Astrocyte (in vitro differentiated cells and primary cell): ENCODE measurements around the gene LUZP2. TPM values are rescaled to one million over a fixed set of nuclear protein-coding genes. Genes with fewer than 3 reads are reported as not detected.

Experiments
- DNase-seq: peaks from one replicate; pipeline ENCODE4 v3.0.0-alpha.2; 2010; ENCODE audit warnings: low read depth
- FAIRE-seq: peaks from 2 replicates; lab custom pipeline; 2011; peaks lifted over from hg19 to GRCh38; lab: Jason Lieb, UNC
- H2AFZ ChIP-seq: 2 replicates; pipeline ENCODE4 v1.6.0; 2012; ENCODE audit warnings: low read depth, low read length, inconsistent platforms
- H3K27ac ChIP-seq: 2 replicates; pipeline ENCODE4 v1.5.1; 2011; ENCODE audit warnings: low read depth, low read length, inconsistent platforms
- H3K27me3 ChIP-seq: 2 replicates; pipeline ENCODE4 v1.6.0; 2011; ENCODE audit warnings: low read length, inconsistent platforms; ENCODE audit not compliant: insufficient read depth
- H3K36me3 ChIP-seq: 2 replicates; pipeline ENCODE4 v1.5.1; 2011; ENCODE audit warnings: low read length, inconsistent platforms; ENCODE audit not compliant: insufficient read depth
- H3K4me1 ChIP-seq: 2 replicates; pipeline ENCODE4 v1.5.1; 2011; ENCODE audit warnings: low read length, inconsistent platforms; ENCODE audit not compliant: insufficient read depth
- H3K4me2 ChIP-seq: 2 replicates; pipeline ENCODE4 v1.6.0; 2012; ENCODE audit warnings: low read length, inconsistent platforms
- H3K4me3 ChIP-seq: 2 replicates; pipeline ENCODE4 v1.5.1; 2011; ENCODE audit warnings: low read depth, mild to moderate bottlenecking, low read length, inconsistent platforms; ENCODE audit not compliant: insufficient read depth
- H3K79me2 ChIP-seq: 2 replicates; pipeline ENCODE4 v1.6.0; 2012; ENCODE audit warnings: mild to moderate bottlenecking, low read length, inconsistent platforms; ENCODE audit not compliant: insufficient read depth
- H3K9ac ChIP-seq: 2 replicates; pipeline ENCODE4 v1.6.0; 2012; ENCODE audit warnings: mild to moderate bottlenecking, low read length, inconsistent platforms
- H3K9me3 ChIP-seq: 2 replicates; pipeline ENCODE4 v1.5.1; 2012; ENCODE audit warnings: low read depth, mild to moderate bottlenecking, low read length, inconsistent platforms; ENCODE audit not compliant: insufficient read depth
- H4K20me1 ChIP-seq: 2 replicates; pipeline ENCODE4 v1.6.0; 2012; ENCODE audit warnings: low read length, inconsistent platforms; ENCODE audit not compliant: insufficient read depth
- H3K27ac Mint-ChIP-seq: one replicate; pipeline ENCODE4 v1.8.0; 2021; ENCODE audit warnings: mild to moderate bottlenecking, mixed read lengths; ENCODE audit not compliant: unreplicated experiment
- H3K27me3 Mint-ChIP-seq: one replicate; pipeline ENCODE4 v1.8.0; 2021; ENCODE audit warnings: low read depth, mixed read lengths; ENCODE audit not compliant: unreplicated experiment
- H3K36me3 Mint-ChIP-seq: one replicate; pipeline ENCODE4 v1.8.0; 2021; ENCODE audit warnings: low read depth, mixed read lengths; ENCODE audit not compliant: unreplicated experiment
- H3K4me1 Mint-ChIP-seq: one replicate; pipeline ENCODE4 v1.8.0; 2021; ENCODE audit warnings: low read depth, mixed read lengths; ENCODE audit not compliant: unreplicated experiment
- H3K4me3 Mint-ChIP-seq: one replicate; pipeline ENCODE4 v1.8.0; 2021; ENCODE audit warnings: mild to moderate bottlenecking, moderate library complexity, mixed read lengths; ENCODE audit not compliant: unreplicated experiment
- H3K9me3 Mint-ChIP-seq: one replicate; pipeline ENCODE4 v1.8.0; 2021; ENCODE audit warnings: mild to moderate bottlenecking, mixed read lengths; ENCODE audit not compliant: unreplicated experiment
- EZH2 ChIP-seq: IDR thresholded peaks from 2 replicates; pipeline ENCODE4 v1.6.1; 2012; ENCODE audit warnings: mild to moderate bottlenecking, low read length, inconsistent platforms; ENCODE audit not compliant: insufficient read depth
- total RNA-seq: library from RNA; stranded (reverse); gene quantifications from 2 replicates; pipeline ENCODE4 v1.2.1, GENCODE V29; 2021
- TF ChIP-seq, protein P1 (sequence below): IDR thresholded peaks from 2 replicates; pipeline ENCODE4 v1.5.1; 2011; ENCODE audit warnings: low read depth, mild to moderate bottlenecking, inconsistent platforms, low read length, moderate library complexity; ENCODE audit not compliant: insufficient read depth

The LUZP2 gene
- total RNA-seq, 1 donor from 2014 or later: 2.3 TPM

DNA sequence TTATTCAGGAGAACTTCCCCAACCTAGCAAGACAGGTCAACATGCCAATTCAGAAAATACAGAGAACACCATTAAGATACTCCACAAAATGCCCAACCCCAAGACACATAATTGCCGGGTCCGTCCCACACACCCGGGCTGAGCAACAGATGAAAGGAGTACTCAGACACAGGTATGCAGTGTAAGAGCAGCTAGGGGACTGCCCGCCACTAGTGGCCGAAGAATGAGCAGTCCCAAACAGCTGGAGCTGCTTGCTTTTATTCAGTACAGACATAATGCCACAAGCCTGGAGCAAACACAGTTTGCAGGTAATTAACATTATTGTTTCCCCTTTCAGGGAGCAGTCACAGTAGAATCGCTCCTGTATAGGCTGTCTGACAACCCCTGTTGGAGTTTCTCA, 364.6 kb downstream of the LUZP2 start:
- Mint-ChIP-seq H3K9me3 (peaks cover 18% of the 10 kb centered on the region), H3K4me1 (no peaks in the 10 kb centered on the region), H3K36me3 (no peaks in the 10 kb centered on the region), H3K27ac (no peak overlapping the region), H3K4me3 (no peak overlapping the region), H3K27me3 (no peaks in the 10 kb centered on the region)
- Histone ChIP-seq H2AFZ (no peak overlapping the region), H3K9ac (no peak overlapping the region), H3K27ac (no peak overlapping the region), H3K4me3 (no peak overlapping the region), H3K4me2 (no peak overlapping the region), H3K27me3 (no peaks in the 10 kb centered on the region), H4K20me1 (no peaks in the 10 kb centered on the region), H3K36me3 (no peaks in the 10 kb centered on the region), H3K4me1 (no peaks in the 10 kb centered on the region), H3K9me3 (peaks cover 3% of the 10 kb centered on the region), H3K79me2 (no peaks in the 10 kb centered on the region)
- TF ChIP-seq, protein P1, sequence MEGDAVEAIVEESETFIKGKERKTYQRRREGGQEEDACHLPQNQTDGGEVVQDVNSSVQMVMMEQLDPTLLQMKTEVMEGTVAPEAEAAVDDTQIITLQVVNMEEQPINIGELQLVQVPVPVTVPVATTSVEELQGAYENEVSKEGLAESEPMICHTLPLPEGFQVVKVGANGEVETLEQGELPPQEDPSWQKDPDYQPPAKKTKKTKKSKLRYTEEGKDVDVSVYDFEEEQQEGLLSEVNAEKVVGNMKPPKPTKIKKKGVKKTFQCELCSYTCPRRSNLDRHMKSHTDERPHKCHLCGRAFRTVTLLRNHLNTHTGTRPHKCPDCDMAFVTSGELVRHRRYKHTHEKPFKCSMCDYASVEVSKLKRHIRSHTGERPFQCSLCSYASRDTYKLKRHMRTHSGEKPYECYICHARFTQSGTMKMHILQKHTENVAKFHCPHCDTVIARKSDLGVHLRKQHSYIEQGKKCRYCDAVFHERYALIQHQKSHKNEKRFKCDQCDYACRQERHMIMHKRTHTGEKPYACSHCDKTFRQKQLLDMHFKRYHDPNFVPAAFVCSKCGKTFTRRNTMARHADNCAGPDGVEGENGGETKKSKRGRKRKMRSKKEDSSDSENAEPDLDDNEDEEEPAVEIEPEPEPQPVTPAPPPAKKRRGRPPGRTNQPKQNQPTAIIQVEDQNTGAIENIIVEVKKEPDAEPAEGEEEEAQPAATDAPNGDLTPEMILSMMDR: no peak
- no peak for TF ChIP-seq EZH2
- DNase-seq (no peak), FAIRE-seq (no peak)

DNA sequence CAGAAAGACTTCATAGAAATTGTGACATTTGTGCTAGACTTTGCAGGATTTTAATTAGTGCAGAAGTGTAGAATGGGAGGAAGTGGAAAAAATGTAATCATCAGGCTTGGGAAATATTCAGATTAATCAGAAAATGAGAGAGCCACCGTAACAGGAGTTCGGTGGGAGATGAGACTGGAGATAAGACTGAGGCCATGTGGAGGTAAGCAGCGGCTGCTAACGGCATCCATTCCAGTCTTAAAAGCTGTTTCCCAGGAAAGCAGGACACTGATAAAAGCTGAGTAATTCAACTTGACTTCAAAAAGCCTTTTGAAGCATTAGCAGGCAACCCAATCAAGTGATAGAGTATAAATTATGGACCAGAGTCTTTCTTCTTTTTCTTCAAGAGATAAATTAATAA, 369.9 kb downstream of the LUZP2 start:
- Mint-ChIP-seq H3K4me3 (no peak overlapping the region), H3K36me3 (no peaks in the 10 kb centered on the region)

DNA sequence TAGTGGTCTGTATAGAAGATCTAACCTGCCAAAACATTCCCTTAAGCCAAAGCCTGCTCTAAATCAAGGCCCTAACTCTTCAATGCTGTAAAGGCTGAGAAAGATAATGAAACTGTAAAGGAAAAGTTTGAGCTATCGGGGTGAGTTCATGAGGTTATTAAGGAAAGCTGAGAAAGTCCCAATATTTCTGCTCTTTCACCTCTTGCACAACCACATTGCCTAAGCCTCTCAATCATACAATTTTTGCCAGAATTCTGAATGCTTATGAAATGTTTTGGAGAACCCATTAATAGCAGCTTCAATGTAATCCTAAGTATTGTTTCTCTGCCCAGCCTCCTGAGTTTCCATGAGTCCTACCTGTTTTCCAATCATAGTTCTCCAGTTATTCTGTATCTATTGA, 373.2 kb downstream of the LUZP2 start:
- no peaks in the 10 kb centered on the region for H3K79me2 ChIP-seq
- no peak for FAIRE-seq

More for the DNA sequence above, 369.9 kb downstream of the LUZP2 start:
- DNase-seq: no peak
- H4K20me1 ChIP-seq: no peaks in the 10 kb centered on the region
- no peaks in the 10 kb centered on the region for H3K36me3 ChIP-seq
- no peaks in the 10 kb centered on the region for H3K27me3 ChIP-seq
- no peaks in the 10 kb centered on the region for H3K4me1 ChIP-seq
- no peak for TF ChIP-seq EZH2
- TF ChIP-seq, protein P1: no peak
- H3K79me2 ChIP-seq: no peaks in the 10 kb centered on the region
- H2AFZ ChIP-seq: no peak overlapping the region
- H3K4me3 ChIP-seq: no peak overlapping the region
- no peak overlapping the region for H3K9ac ChIP-seq
- Mint-ChIP-seq H3K4me1 (no peaks in the 10 kb centered on the region), H3K27me3 (no peaks in the 10 kb centered on the region), H3K27ac (no peak overlapping the region), H3K9me3 (peaks cover 6% of the 10 kb centered on the region)
- FAIRE-seq: no peak
- H3K27ac ChIP-seq: no peak overlapping the region
- no peaks in the 10 kb centered on the region for H3K9me3 ChIP-seq
- H3K4me2 ChIP-seq: no peak overlapping the region

More for the DNA sequence above, 373.2 kb downstream of the LUZP2 start:
- no peak overlapping the region for H3K4me3 ChIP-seq
- no peak overlapping the region for H3K4me2 ChIP-seq
- no peak overlapping the region for H3K27ac Mint-ChIP-seq
- H3K9me3 Mint-ChIP-seq: no peaks in the 10 kb centered on the region
- H4K20me1 ChIP-seq: no peaks in the 10 kb centered on the region
- H3K9me3 ChIP-seq: peaks cover 3% of the 10 kb centered on the region
- no peak overlapping the region for H2AFZ ChIP-seq
- H3K9ac ChIP-seq: no peak overlapping the region
- H3K4me3 Mint-ChIP-seq: no peak overlapping the region
- DNase-seq: no peak
- H3K4me1 ChIP-seq: no peaks in the 10 kb centered on the region
- no peaks in the 10 kb centered on the region for H3K27me3 ChIP-seq
- H3K36me3 ChIP-seq: no peaks in the 10 kb centered on the region
- H3K36me3 Mint-ChIP-seq: no peaks in the 10 kb centered on the region
- H3K27ac ChIP-seq: no peak overlapping the region
- TF ChIP-seq EZH2: no peak
- H3K4me1 Mint-ChIP-seq: no peaks in the 10 kb centered on the region
- H3K27me3 Mint-ChIP-seq: no peaks in the 10 kb centered on the region
